ENCODE results near the gene ALG14. TPM values are rescaled to one million over a fixed set of nuclear protein-coding genes. Genes with fewer than 3 reads are reported as not detected.
"Not testable (repeated sequence)": the region's sequence is repeated elsewhere in the genome, so short reads cannot be mapped to it uniquely, and the experiment has no call there.

Gene ALG14
- total RNA-seq, 4 donors from 2014 or later: 0.53 to 1.3 (median 1.0) TPM

DNA sequence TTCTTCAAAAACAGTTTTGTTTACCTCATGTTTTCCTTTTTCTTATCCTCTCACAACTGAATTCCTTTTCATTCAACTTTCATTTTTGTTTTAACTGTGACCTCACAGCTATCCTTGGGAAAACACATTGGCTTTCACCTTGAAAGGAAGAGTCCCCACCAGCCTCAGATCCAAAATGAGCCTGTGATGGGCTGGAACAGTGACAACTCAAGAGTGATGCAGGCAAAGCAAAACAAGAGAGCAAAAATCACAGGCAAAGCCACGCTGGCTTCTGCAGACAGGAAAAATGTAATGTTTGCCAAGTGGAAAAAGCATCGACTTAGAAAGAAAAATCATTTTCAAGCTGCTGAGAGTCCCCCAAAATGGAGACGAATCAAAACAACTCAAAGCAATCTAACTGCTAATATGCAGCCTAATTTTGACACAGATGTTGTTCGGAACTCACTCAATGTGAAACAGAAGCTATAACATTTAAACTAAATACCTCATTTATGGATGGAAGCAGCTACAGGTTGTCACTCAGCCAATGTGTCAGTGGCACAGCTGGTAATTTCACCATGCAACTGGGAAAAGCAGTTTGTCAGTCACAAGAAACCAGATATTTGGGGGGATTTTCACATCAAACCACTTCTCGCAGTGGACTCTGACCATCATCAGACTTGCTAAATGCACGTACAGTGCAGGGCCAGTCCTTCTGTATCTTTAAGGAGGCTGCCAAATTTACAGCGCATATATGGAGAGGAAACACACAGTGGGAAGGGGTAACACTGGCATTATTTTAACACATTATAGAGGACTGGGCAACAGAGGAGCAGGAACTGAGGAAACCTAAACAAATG is 50.7 kb downstream of the ALG14 start:
- no peak for DNase-seq
- H3K4me1 ChIP-seq: peaks cover 0 to 55% (median 20%) of the 10 kb centered on the region in 3 donors
- peak overlapping the region in 3 of 4 donors; percentile 1 to 15 (median 10) for H3K4me3 ChIP-seq
- TF ChIP-seq POLR2A (IDR thresholded peaks at IDR 0.05): no peak
- TF ChIP-seq, protein P1, sequence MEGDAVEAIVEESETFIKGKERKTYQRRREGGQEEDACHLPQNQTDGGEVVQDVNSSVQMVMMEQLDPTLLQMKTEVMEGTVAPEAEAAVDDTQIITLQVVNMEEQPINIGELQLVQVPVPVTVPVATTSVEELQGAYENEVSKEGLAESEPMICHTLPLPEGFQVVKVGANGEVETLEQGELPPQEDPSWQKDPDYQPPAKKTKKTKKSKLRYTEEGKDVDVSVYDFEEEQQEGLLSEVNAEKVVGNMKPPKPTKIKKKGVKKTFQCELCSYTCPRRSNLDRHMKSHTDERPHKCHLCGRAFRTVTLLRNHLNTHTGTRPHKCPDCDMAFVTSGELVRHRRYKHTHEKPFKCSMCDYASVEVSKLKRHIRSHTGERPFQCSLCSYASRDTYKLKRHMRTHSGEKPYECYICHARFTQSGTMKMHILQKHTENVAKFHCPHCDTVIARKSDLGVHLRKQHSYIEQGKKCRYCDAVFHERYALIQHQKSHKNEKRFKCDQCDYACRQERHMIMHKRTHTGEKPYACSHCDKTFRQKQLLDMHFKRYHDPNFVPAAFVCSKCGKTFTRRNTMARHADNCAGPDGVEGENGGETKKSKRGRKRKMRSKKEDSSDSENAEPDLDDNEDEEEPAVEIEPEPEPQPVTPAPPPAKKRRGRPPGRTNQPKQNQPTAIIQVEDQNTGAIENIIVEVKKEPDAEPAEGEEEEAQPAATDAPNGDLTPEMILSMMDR (IDR thresholded peaks at IDR 0.05): no peak
- 46 to 62% methylated on average over 7 of the region's 7 CpGs for WGBS, 2 donors
- H3K36me3 ChIP-seq: peaks cover 0 to 16% (median 0%) of the 10 kb centered on the region in 3 donors
- H3K27me3 ChIP-seq: no peaks in the 10 kb centered on the region
- no peaks in the 10 kb centered on the region for H3K9me3 ChIP-seq
- peak overlapping the region; percentile 14 to 73 (median 62) for H3K27ac ChIP-seq
- intact Hi-C loops (cut with DNase I): no loop called here

DNA sequence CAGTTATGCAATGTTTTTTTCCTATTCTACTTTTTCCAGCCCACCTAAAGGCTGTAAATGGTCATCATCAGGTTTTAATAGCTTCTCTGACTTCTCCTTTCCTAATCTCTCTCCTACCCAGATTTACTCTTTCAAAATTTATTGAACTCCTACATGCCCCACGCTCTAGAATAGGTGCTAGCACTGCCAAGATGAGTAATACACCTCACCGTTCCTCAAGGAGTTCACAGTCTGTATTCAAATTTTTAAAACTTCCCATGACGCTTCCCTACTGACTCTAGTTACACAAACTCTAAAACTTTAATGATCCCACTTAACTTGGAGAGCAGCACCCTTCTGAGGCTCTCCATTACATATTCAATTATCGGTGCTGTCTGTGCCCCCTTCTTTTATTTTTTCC is 51.6 kb downstream of the ALG14 start:
- WGBS, 2 donors: 41 to 46% methylated on average over 4 of the region's 4 CpGs
- TF ChIP-seq POLR2A (IDR thresholded peaks at IDR 0.05): no peak
- TF ChIP-seq, protein P1 (IDR thresholded peaks at IDR 0.05): no peak
- H3K27me3 ChIP-seq: no peaks in the 10 kb centered on the region
- intact Hi-C loops (cut with DNase I): no loop called here
- no peak for DNase-seq
- H3K27ac ChIP-seq: peak overlapping the region; percentile 14 to 73 (median 62)
- H3K4me1 ChIP-seq: peaks cover 0 to 55% (median 20%) of the 10 kb centered on the region in 3 donors
- no peaks in the 10 kb centered on the region for H3K9me3 ChIP-seq
- H3K36me3 ChIP-seq: peaks cover 0 to 9% (median 0%) of the 10 kb centered on the region in 3 donors
- H3K4me3 ChIP-seq: no peak overlapping the region

DNA sequence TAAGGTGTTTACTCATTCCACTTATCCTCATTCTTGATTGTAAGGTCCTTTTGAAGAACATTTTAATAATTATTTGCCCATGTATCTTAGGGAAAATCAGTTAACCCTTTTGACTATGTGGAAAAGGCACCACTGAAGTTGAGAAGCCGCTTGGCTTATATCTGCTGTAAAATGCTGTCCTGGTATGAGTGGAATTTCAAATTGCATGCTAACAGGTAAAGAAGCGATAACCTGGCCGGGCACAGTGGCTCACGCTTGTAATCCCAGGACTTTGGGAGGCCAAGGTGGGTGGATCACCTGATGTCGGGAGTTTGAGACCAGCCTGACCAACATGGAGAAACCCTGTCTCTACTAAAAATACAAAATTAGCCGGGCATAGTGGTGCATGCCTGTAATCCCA is 53.3 kb downstream of the ALG14 start:
- H3K4me1 ChIP-seq: peaks cover 0 to 67% (median 23%) of the 10 kb centered on the region in 3 donors
- H3K27me3 ChIP-seq; DNase-seq; H3K9me3 ChIP-seq; intact Hi-C loops (cut with DNase I); H3K27ac ChIP-seq; H3K4me3 ChIP-seq; H3K36me3 ChIP-seq: not testable (repeated sequence)
- 85 to 97% methylated on average over 6 of the region's 6 CpGs for WGBS, 2 donors

DNA sequence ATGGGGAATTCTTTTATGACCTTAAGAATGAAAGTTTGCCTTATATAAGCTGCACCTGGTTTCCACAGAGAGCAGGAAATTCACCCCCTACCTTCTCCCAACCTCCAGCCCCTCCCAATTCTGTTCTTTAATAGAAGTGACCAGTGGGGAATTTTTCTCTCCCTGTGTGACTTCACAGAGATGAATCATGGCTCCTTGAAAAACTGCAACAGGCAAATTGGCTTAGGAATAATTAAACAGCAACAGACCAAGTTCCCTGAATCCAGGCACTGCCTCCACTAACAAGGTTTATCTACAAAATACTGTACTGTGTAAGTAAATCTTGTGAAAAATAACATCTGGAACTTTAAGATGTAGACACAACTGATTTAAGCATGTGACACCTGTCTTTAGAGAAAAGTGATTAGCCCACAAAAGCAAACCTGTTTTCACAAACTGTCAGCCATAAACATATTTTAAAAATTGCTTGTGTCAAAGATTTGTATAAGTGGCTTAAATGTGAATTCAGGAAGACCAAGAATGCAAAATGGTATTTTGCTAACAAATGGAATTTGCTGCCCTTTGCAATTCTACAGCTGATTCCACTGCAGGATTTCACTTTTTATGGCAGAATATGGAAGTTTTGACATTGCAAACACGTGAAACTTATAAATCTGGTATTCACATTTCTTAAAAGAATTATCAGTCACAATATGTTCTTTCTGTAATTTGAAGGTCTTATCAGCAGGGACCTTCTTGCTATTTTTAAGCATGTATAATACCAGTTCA is 54.0 kb downstream of the ALG14 start:
- Histone ChIP-seq H3K4me1 (peaks cover 0 to 70% (median 29%) of the 10 kb centered on the region in 3 donors), H3K36me3 (no peaks in the 10 kb centered on the region), H3K9me3 (no peaks in the 10 kb centered on the region), H3K27me3 (no peaks in the 10 kb centered on the region), H3K27ac (no peak overlapping the region), H3K4me3 (no peak overlapping the region)
- WGBS, 2 donors: 81 to 87% methylated on average over 1 of the region's 1 CpG
- TF ChIP-seq POLR2A (IDR thresholded peaks at IDR 0.05): no peak
- TF ChIP-seq, protein P1 (IDR thresholded peaks at IDR 0.05): no peak
- intact Hi-C loops (cut with DNase I): no loop called here
- no peak for DNase-seq

DNA sequence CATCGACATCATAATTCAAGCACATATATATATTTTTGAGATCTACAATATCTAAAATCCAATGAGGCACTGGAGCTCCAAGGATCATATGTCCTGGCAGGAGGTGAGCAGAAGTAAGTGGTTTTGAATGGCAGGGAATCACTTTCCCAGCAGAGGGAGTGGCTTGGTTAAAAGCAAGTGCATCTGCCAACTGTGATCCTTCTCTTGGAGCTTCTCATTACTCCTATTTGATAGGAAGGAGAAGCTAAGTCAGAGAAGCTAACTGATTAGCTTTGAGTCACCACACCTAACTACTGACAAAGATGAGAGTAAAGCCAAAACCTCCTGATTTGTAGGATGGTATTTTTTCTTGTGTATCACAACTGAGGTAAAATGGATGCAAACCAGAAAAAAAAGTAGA is 55.0 kb downstream of the ALG14 start:
- DNase-seq: no peak
- Histone ChIP-seq H3K4me3 (no peak overlapping the region), H3K36me3 (no peaks in the 10 kb centered on the region), H3K4me1 (peaks cover 0 to 70% (median 30%) of the 10 kb centered on the region in 3 donors), H3K9me3 (no peaks in the 10 kb centered on the region), H3K27ac (no peak overlapping the region), H3K27me3 (no peaks in the 10 kb centered on the region)
- intact Hi-C loops (cut with DNase I): no loop called here
- 76 to 94% methylated on average over 1 of the region's 1 CpG for WGBS, 2 donors
- no peak for TF ChIP-seq POLR2A (IDR thresholded peaks at IDR 0.05)
- TF ChIP-seq, protein P1 (IDR thresholded peaks at IDR 0.05): no peak

All from esophagus squamous epithelium (tissue), 5 donors.